Limb (tissue), 2 donors: ENCODE data around the gene HLA-E.
A peak's percentile ranks its signal among the peaks of the same experiment; 100 is the strongest.
"Not testable (repeated sequence)": the region's sequence is repeated elsewhere in the genome, so short reads cannot be mapped to it uniquely, and the experiment has no call there.

ENCODE experiments used
- DNase-seq, 2 donors: peaks; one replicate each; pipeline ENCODE4 v3.0.0-alpha.2; 2016; ENCODE audit errors: extremely low spot score in 2 of 2

HLA-E gene

GRCh38 chr6:30507849-30508827 is 18.8 kb downstream of the HLA-E start:
- no peak for DNase-seq

DNA sequence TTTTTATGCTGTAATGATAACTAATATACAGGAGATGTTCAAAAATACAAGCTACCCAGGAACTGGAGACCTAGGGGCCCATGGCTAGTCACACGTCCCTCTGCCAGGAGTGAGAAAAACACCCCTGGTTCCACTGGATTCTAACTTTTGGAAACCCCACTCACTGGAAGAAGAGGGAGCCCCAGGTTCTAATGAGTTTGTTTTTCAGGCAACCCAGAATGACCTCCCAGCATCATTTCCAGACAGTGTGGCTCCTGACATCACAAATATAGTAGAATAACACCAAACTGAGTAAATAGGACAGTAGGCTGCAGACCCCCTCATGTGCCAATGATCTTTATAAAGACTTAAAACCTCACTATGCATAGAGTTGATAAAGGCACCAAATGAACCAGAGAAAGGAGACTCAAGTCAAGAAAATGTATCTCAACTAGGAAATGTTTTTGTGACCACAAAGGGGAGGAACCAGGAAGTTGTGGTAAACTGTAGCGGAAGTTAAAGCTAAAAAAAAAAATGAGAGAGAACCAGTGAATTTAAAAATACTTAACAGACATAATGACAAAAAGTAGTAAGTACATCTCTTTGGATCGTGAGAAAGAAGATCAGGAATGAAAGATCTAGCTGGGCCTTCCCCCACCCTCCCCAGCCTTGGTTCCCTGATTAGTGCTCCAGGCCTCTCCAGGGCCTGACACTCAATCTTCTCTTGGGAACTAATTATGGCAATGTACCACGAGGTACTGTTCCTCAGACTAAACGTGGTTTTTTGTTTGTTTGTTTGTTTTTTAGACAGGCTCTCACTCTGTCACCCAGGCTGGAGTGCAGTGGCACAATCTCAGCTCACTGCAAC is 19.8 kb downstream of the HLA-E start:
- DNase-seq, result no peak

DNA sequence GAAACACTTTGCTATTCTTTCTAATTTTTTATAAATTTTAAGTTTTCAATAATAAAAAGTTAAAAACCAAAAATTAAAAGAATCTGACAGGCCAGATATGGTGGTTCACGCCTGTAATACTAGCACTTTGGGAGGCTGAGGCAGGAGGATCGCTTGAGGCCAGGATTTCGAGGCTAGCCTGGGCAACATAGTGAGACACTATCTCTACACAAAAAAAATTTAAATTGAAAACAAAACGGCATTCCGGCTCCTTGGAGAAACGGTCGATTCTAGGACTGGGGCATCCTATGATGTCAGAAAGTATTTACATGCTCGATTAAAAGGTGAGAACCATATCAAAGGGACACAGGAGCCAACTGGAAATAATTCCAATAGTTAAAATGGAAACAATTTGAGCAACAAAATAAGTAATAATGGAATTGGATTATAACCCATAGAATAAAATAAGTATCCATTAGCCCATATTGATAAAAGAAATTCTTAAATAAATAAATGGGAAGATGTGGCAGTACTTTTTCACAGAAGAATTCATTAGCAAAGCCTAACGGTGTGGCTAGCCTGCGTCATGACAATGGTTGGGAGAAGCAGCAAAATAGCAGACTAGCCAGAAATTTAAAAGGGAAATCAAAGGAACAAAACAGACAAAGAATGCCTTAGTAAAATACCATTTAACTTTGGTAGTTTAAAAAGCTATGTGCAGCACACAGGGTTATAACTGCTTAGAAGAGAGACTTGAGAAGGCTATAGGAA is 21.3 kb downstream of the HLA-E start:
- DNase-seq, result no peak

- no peak for DNase-seq
These were observed 21.8 kb downstream of the HLA-E start for GRCh38 chr6:30511169-30511546.

DNA sequence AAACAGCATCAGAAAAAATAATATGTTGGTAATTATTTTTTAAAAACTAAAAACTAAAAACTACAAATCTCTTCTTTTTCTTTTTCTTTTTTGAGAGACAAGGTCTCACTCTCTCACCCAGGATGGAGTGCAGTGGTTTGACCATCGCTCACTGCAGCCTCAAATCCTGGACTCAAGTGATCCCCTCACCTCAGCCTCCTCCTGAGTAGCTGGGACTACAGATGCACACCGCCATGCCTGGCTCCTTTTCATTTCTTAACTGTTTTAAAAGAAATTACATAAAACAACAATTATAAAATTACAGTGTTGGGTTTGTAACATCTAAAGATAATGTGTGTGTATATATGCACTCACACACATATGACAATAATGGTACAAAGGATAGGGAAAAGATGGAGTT is 24.1 kb downstream of the HLA-E start:
- DNase-seq, result no peak

- no peak for DNase-seq
These were observed 25.8 kb downstream of the HLA-E start for GRCh38 chr6:30515106-30515505.

DNA sequence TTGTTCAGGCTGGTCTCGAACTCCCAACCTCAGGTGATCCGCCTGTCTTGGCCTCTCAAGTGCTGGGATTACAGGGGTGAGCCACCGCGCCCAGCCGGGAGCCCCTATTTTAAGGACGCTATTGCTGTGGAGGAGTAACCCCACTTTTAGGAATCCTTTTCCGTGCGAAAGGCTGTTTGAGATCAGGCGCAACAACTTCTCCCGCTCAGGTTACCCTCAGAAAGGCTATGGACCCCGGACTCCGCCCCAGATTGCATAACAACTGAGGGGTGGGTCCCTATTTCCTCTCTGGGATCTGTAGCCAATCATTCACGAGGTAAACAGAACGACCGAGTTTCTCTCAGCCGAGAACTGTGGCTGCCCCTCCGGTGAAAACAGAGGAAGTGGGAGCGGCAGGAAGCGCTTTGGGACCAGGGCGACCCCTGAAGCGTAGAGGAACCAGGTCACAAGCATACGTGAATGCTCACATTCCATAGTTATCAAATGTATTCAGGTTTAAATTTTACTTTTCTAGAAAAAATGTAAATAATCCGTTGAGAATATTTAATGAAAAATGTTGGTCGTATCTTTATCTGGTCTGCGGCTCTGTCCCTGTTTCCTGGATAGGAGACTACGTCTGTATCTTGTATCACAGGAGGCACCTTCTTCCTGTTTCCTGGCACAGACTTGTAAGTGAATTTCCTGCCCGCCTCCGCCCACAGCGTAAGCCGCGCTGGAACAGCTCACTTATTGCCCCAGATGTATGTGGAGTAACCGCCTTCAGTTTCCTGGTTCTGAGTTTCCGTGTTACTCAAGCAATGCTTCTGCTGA is 26.8 kb downstream of the HLA-E start:
- DNase-seq, result peak; percentile 77 to 81

GRCh38 chr6:30516754-30517076 is 27.4 kb downstream of the HLA-E start:
- DNase-seq, result not testable (repeated sequence)

GRCh38 chr6:30517767-30518504 is 28.6 kb downstream of the HLA-E start:
- not testable (repeated sequence) for DNase-seq

DNA sequence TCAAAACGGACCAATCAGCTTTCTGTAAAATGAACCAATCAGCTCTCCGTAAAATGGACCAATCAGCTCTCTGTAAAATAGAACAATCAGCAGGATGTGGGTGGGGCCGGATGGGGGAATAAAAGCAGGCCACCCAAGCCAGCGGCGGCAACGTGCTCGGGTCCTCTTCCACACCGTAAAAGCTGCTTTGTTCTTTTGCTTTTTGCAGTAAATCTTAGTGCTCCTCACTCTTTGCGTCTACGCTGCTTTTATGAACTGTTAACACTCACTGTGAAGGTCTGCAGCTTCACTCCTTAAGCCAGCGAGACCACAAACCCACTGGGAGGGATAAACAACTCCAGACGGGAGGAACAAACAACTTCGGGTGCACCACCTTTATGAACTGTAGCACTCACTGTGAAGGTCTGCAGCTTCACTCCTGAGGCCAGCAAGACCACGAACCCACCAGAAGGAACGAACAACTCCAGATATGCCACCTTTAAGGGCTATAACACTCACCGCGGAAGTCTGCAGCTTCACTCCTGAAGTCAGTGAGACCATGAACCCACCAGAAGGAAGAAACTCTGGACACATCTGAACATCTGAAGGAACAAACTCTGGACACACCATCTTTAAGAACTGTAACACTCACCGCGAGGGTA is 29.3 kb downstream of the HLA-E start:
- DNase-seq, result not testable (repeated sequence)

GRCh38 chr6:30520522-30520921 is 31.2 kb downstream of the HLA-E start:
- DNase-seq, result no peak

GRCh38 chr6:30521082-30521481 is 31.8 kb downstream of the HLA-E start:
- DNase-seq, result not testable (repeated sequence)

GRCh38 chr6:30521952-30522351 is 32.6 kb downstream of the HLA-E start:
- not testable (repeated sequence) for DNase-seq

DNA sequence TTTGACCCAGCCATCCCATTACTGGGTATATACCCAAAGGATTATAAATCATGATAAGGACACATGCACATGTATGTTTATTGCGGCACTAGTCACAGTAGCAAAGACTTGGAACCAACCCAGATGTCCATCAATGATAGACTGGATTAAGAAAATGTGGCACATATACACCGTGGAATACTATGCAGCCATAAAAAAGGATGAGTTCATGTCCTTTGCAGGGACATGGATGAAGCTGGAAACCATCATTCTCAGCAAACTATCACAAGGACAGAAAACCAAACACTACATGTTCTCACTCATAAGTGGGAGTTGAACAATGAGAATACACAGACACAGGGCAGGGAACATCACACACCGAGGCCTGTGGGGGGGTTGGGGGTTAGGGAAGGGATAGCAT is 37.1 kb downstream of the HLA-E start:
- DNase-seq, result not testable (repeated sequence)

DNA sequence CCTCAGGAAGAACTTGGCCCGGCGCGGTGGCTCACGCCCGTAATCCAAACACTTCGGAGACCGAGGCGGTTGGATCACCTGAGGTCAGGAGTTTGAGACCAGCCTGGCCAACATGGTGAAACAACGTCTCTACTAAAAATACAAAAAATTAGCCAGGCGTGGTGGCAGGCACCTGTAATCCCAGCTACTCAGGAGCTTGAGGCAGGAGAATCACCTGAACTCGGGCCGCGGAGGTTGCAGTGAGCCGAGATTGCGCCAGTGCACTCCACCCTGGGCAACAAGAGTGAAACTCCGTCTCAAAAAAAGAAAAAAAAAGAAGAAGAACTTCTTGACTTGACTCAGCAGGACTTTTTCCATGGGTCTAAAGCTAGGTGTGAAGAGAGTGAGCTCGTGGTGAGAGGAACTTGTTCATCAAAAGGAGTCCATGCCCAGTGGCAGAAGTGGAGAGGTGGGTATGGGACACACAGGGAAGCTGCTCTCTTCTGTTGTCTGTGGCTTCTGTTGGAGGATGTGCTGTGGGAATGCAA is 40.1 kb downstream of the HLA-E start:
- DNase-seq, result not testable (repeated sequence)

GRCh38 chr6:30530014-30530413 is 40.7 kb downstream of the HLA-E start:
- no peak for DNase-seq

DNA sequence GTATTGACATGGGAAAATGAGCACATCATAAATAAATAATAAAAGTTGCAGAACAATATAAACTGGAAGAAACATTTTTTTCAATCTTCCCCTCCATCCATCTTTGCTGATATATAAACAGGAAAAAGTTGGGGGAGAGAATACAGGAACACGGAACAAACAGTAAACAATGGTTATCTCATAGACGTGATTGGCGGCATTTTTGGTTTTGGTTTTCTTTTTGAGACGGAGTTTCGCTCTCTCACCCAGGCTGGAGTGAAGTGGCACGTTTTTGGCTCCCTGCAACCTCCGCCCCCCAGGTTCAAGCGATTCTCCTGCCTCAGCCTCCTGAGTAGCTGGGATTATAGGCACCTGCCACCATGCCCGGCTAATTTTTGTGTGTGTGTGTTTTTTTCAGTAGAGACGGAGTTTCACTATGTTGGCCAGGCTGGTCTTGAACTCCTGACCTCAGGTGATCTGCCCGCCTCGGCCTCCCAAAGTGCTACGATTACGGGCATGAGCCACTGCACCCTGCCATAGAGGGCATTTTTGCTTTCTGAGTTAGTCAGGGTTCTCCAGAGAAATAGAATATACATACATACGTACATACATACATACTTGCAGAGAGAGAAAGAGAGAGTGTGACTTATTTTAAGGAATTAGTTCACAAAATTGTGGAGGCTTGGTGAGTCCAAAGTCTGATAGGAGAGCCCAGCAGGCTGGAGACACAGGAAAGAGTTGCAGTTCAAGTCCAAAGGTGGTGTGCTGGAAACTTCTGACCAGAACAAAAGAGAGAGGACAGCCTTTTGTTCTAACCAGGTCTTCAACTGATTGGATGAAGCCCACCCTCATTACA is 44.4 kb downstream of the HLA-E start:
- DNase-seq, result no peak

DNA sequence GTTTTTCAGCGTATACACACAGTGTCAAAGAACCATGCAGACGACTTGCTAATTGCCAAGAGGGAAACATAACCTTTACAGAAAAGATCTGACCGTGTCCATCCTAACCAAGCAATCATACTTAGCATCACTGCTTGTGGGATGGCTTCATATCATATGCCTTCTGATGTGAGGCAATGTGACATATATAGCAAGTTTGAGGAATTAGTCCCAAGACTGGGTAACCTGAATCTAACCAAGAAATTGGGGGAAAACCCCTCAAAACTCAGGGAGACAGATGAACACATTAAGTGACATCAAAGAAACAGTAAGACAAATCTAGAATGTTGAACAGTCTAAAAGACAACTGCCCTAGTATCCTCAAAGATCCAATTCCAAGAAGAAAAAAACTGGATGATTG is 48.6 kb downstream of the HLA-E start:
- DNase-seq, result no peak
